ENCODE results near the gene TMEM229B. TPM values are rescaled to one million over a fixed set of nuclear protein-coding genes. Genes with fewer than 3 reads are reported as not detected.

TMEM229B gene
- total RNA-seq, 1 experiment from 2014 or later: 0.71 TPM

GRCh38 chr14:67492538-67492937 is 4.0 kb upstream of the TMEM229B start (continued):
- no peak for TF ChIP-seq REST (IDR thresholded peaks at IDR 0.05; ENCODE audit: low read depth)
- TF ChIP-seq CEBPB (IDR thresholded peaks at IDR 0.05; ENCODE audit: low read depth): no peak
- TF ChIP-seq CBX3 (IDR thresholded peaks at IDR 0.05; ENCODE audit: low read depth): no peak
- no peak for TF ChIP-seq POLR2AphosphoS5 (IDR thresholded peaks at IDR 0.05; ENCODE audit: low read depth, low read length)
- no peak for TF ChIP-seq EZH2phosphoT487 (IDR thresholded peaks at IDR 0.05; ENCODE audit: borderline replicate concordance)
- TF ChIP-seq EGR1 (IDR thresholded peaks at IDR 0.05; ENCODE audit: low read depth): no peak

- no peaks in the 10 kb centered on the region for H4K20me1 ChIP-seq (ENCODE audit: insufficient read depth)
- no peak overlapping the region for H3K27ac ChIP-seq (ENCODE audit: low read depth, low read length)
- intact Hi-C loops (cut with micrococcal nuclease): no loop called here
- H3K9me3 ChIP-seq (ENCODE audit: control insufficient read depth in 1 of 2, insufficient read depth in 1 of 2, low read depth in 1 of 2, low read length in 2 of 2): peaks cover 3 to 11% of the 10 kb centered on the region in 2 experiments; a peak in 2 of 4 replicates
- RAD21 ChIA-PET (ENCODE audit: low non-redundant PET in 1 of 2, low total read pairs in 2 of 2, uncharacterized antibody in 2 of 2, unreplicated experiment in 2 of 2): no interaction called here
- H3K4me2 ChIP-seq (ENCODE audit: low read length): no peak overlapping the region
- H3K36me3 ChIP-seq (ENCODE audit: control insufficient read depth in 1 of 2, insufficient read depth in 2 of 2, low read length in 2 of 2): no peaks in the 10 kb centered on the region
- POLR2A ChIA-PET: no interaction called here
- H3K79me2 ChIP-seq (ENCODE audit: insufficient read depth, low read length): no peaks in the 10 kb centered on the region
- CTCF ChIA-PET: no interaction called here
- H3K9me2 ChIP-seq (ENCODE audit: insufficient read depth): no peaks in the 10 kb centered on the region
- BruUV-seq (replicated peaks): no TSS peak
- no peak overlapping the region for H2AFZ ChIP-seq (ENCODE audit: low read depth, low read length, poor library complexity, severe bottlenecking)
- DNase-seq (ENCODE audit: low read depth, low spot score) (no peak), ATAC-seq (no peak)
- H3K4me1 ChIP-seq (ENCODE audit: control insufficient read depth in 1 of 2, insufficient read depth in 2 of 2, low read length in 2 of 2): no peaks in the 10 kb centered on the region
- H3K9ac ChIP-seq (ENCODE audit: low read length): no peak overlapping the region
- H3K4me3 ChIP-seq (replicated peaks in 1 of 2; ENCODE audit: low read depth in 1 of 2, low read length in 2 of 2): no peak overlapping the region
- H3K27me3 ChIP-seq (ENCODE audit: insufficient read depth, low read length): no peaks in the 10 kb centered on the region
- no peak for TF ChIP-seq ZNF274 (IDR thresholded peaks at IDR 0.05; ENCODE audit: low read depth, low read length)
- TF ChIP-seq ZBTB33 (IDR thresholded peaks at IDR 0.05; ENCODE audit: extremely low read depth, insufficient replicate concordance, low read length): no peak
- no peak for TF ChIP-seq CTCF (IDR thresholded peaks at IDR 0.05 in 2 of 3, conservative IDR thresholded peaks at IDR 0.05 in 1 of 3; ENCODE audit: borderline replicate concordance in 1 of 3, insufficient read depth in 1 of 3, low read depth in 2 of 3, low read length in 2 of 3)
- TF ChIP-seq RAD21 (IDR thresholded peaks at IDR 0.05; ENCODE audit: low read depth): no peak
- no peak for TF ChIP-seq REST (IDR thresholded peaks at IDR 0.05; ENCODE audit: low read depth)
- TF ChIP-seq JUND (IDR thresholded peaks at IDR 0.05): no peak
These were observed 3.4 kb upstream of the TMEM229B start for GRCh38 chr14:67491741-67492507.

Measured in HCT116 (cell line).